Peyer's patch (tissue), 4 donors: Measurements from ENCODE around the gene TRIM49C. TPM values are rescaled to one million over a fixed set of nuclear protein-coding genes. Genes with fewer than 3 reads are reported as not detected.
"Not testable (repeated sequence)": the region's sequence is repeated elsewhere in the genome, so short reads cannot be mapped to it uniquely, and the experiment has no call there.

Experiments used
- DNase-seq, 3 donors: peaks; one replicate each; pipeline ENCODE4 v3.0.0-alpha.2; 2017 to 2019
- H3K27ac ChIP-seq, 4 donors: fragments of 200-600 bp; sonication (generic); one replicate each; pipeline ENCODE4 v1.5.1; 2016 to 2019
- H3K27me3 ChIP-seq, 2 donors: fragments of 200-600 bp; sonication (generic); one replicate each; pipeline ENCODE4 v1.5.1; 2019
- H3K36me3 ChIP-seq, 3 donors: fragments of 200-600 bp; sonication (generic); one replicate each; pipeline ENCODE4 v1.5.1; 2016 to 2019
- H3K4me1 ChIP-seq, 4 donors: fragments of 200-600 bp; sonication (generic); one replicate each; pipeline ENCODE4 v1.5.1; 2016 to 2019
- H3K4me3 ChIP-seq, 4 donors: fragments of 200-600 bp; sonication (generic); 1 replicate in 3 of 4; 2 replicates in 1 of 4; pipeline ENCODE4 v1.5.1; 2016 to 2019; ENCODE audit warnings: mild to moderate bottlenecking in 1 of 4
- H3K9me3 ChIP-seq, 4 donors: fragments of 200-600 bp; sonication (generic); one replicate each; pipeline ENCODE4 v1.5.1; 2016 to 2019; ENCODE audit warnings: mild to moderate bottlenecking in 1 of 4
- small RNA-seq, 2 donors: library from RNA; depleted of rRNA; stranded (forward); fragments of <200 nt; gene quantifications; one replicate each; pipeline ENCODE3, GENCODE V24; 2016
- total RNA-seq, 4 donors: library from RNA; depleted of rRNA; stranded (reverse); fragments of >200 nt; gene quantifications; one replicate each; pipeline ENCODE4 v1.1.0, GENCODE V29; 2016

Gene TRIM49C, protein sequence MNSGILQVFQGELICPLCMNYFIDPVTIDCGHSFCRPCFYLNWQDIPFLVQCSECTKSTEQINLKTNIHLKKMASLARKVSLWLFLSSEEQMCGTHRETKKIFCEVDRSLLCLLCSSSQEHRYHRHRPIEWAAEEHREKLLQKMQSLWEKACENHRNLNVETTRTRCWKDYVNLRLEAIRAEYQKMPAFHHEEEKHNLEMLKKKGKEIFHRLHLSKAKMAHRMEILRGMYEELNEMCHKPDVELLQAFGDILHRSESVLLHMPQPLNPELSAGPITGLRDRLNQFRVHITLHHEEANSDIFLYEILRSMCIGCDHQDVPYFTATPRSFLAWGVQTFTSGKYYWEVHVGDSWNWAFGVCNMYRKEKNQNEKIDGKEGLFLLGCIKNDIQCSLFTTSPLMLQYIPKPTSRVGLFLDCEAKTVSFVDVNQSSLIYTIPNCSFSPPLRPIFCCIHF
- total RNA-seq: not detected

- not testable (repeated sequence) for H3K36me3 ChIP-seq, H3K4me1 ChIP-seq, H3K9me3 ChIP-seq, H3K4me3 ChIP-seq, H3K27ac ChIP-seq, DNase-seq, H3K27me3 ChIP-seq
Measured at GRCh38 chr11:90030806-90031205, at the start of gene TRIM49C. Gene TRIM49C (plus strand): TSS chr11:90031106. CDS start chr11:90035212, 4,106 bp downstream.

DNA sequence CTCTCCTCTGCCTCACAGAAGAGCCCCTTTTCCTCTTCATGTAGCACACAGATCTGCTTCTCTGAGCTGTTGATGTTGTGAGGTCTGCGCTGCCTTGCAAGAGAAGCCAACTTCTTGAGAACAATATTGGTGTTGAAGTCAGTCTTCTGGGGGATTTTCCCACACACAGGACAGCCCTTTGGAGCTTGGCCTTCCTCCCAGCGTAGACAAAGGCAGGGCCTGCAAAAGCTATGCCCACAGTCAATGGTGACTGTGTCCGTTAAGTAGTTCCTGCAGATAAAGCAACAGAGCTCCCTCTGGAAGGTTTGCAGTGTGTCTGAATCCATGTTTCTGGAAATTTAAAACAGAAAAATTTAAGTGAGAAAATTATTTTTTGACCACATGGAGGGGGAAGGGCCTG, 6.7 kb upstream of the TRIM49C start:
- H3K27ac ChIP-seq, H3K4me1 ChIP-seq, H3K4me3 ChIP-seq, H3K27me3 ChIP-seq, H3K36me3 ChIP-seq, DNase-seq, H3K9me3 ChIP-seq: not testable (repeated sequence)

DNA sequence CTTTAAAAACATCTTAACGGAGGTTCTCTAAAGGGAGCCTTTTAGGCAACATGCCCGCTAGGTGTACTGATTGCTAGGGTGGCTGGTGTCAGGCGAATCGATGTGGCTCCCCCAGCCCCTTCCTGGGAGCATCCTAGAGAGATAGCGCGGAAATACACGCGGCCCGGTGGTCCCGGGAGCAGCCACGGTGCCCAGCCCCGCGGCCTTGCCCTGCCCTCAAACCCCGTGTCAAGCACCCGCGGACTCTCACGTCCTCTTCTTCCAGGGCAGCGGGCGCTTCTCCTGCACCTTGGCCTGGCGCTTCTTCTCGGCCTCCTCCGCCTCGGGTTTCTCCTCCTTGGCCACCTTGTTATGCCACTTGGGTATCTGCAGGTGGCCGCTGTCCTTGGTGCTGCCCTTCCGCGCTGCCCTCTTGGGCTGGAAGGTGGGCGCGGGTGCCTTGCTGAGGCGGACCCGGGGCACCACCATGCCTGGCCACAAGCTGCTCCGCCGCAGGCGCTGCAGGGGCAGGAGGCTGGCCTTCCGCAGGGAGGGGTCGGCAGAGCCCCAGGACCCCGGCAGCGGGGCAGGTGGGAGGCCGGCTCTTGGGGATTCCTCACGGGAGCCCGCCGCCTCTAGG, 20.8 kb downstream of the TRIM49C start:
- H3K4me1 ChIP-seq, H3K9me3 ChIP-seq, DNase-seq, H3K27me3 ChIP-seq, H3K27ac ChIP-seq, H3K36me3 ChIP-seq, H3K4me3 ChIP-seq: not testable (repeated sequence)

GRCh38 chr11:90052311-90052710, 21.4 kb downstream of the TRIM49C start:
- H3K4me1 ChIP-seq, H3K27me3 ChIP-seq, H3K9me3 ChIP-seq, H3K36me3 ChIP-seq, H3K4me3 ChIP-seq, H3K27ac ChIP-seq, DNase-seq: not testable (repeated sequence)

GRCh38 chr11:90053545-90053944, 22.6 kb downstream of the TRIM49C start:
- H3K4me1 ChIP-seq, H3K9me3 ChIP-seq, H3K27ac ChIP-seq, DNase-seq, H3K27me3 ChIP-seq, H3K36me3 ChIP-seq, H3K4me3 ChIP-seq: not testable (repeated sequence)

DNA sequence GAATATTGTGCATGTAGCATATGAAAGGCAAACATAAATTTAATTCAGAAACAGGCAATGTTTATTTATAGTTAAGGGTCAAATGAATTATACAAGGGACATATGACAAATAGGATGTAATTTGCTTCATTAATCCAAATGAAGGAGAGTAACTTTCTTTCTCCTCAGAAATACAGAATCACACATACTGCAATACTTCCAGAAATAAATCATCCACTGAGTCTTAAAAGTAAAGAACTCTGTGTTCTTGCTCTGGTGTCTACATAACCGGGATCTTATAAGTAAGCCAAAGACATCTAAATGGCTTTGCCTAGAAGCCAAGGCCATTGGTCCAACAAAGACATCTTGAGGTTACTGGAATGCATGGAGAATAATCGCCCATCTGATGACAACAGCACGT, 54.7 kb downstream of the TRIM49C start, which contains the start of gene UBTFL1:
UBTFL1 (plus strand) TSS at position 301 of the 400 bp plus-strand sequence; CDS start at position 301, 0 bp downstream.
- not testable (repeated sequence) for H3K27ac ChIP-seq, H3K4me1 ChIP-seq, H3K36me3 ChIP-seq

DNA sequence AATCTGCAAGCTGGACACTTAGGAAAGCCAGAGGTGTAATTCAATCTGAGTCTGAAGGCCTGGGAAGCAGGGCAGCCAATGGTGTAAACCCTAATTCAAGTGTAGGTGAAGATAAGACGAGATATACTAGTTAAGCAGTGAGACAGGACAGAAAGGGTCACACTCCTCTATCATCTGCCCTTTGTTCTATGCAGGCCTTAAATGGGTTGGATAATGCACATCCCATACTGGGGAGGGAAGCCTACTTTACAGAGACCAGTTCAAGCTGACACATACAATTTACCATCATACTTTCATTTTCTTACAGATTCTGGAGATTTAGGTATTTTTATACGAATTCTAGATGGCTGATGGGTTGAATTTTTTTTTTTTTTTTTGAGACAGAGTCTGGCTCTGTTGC, 57.8 kb downstream of the TRIM49C start:
- H3K27ac ChIP-seq, H3K4me1 ChIP-seq, H3K27me3 ChIP-seq, DNase-seq, H3K9me3 ChIP-seq, H3K36me3 ChIP-seq, H3K4me3 ChIP-seq: not testable (repeated sequence)

More for the DNA sequence above, 54.7 kb downstream of the TRIM49C start, which contains the start of gene UBTFL1:
- not testable (repeated sequence) for H3K27me3 ChIP-seq, DNase-seq, H3K9me3 ChIP-seq, H3K4me3 ChIP-seq

Small RNA genes lying within 50 kb of the gene (small RNA-seq; reads per million reads assigned to genes)
- 0 reads per million in 2 donors for gene AP000827.1

Other genes with a start within 250 kb of the TRIM49C start
- not detected for gene TRIM49, start 222.5 kb upstream of the TRIM49C start, total RNA-seq
- gene TRIM64B, start 152.6 kb upstream of the TRIM49C start, total RNA-seq: not detected
- gene TRIM49D1, start 108.9 kb upstream of the TRIM49C start, total RNA-seq: not detected
- gene TRIM49D2, start 107.0 kb upstream of the TRIM49C start, total RNA-seq: not detected
- not detected for gene TRIM64, start 65.1 kb upstream of the TRIM49C start, total RNA-seq
- not detected for gene UBTFL1, start 54.8 kb downstream of the TRIM49C start, total RNA-seq
- 1 to 10 TPM in 3 of 4 donors, not detected in 1; 1.7 to 7.0 (median 4.2) TPM for gene NAALAD2, start 103.6 kb downstream of the TRIM49C start, total RNA-seq
- 10 to 100 TPM; 26.1 to 51.2 (median 43.7) TPM for gene CHORDC1, start 191.9 kb downstream of the TRIM49C start, total RNA-seq